K562 (cell line): ENCODE results near the gene UBTD1. TPM values are rescaled to one million over a fixed set of nuclear protein-coding genes. Genes with fewer than 3 reads are reported as not detected.

Experiments used
- ATAC-seq: fragments of 200-7000 bp; cut with Tn5 transposase; 3 replicates; pipeline ENCODE4 v1.9.1; 2020; ENCODE audit warnings: moderate library complexity
- BruUV-seq: library from RNA; stranded (reverse); fragments of 400-500 nt; replicated peaks from 2 replicates; lab custom pipeline; 2021; lab: Mats Ljungman, UMichigan
- CTCF ChIA-PET: fragments of 300-600 bp; formaldehyde crosslinking; extraction: SDS; loops from one replicate; lab custom pipeline; 2021; ENCODE audit warnings: low intra/inter-chr PET ratio; lab: Yijun Ruan, JAX
- POLR2A ChIA-PET: fragments of 300-600, 350-650 bp; sonication (Branson Sonifier 250); formaldehyde crosslinking; extraction: SDS; loops from one replicate; lab custom pipeline; 2021; ENCODE audit warnings: antibody characterized with exemption, inconsistent platforms; lab: Yijun Ruan, JAX
- DNase-seq, 4 experiments: peaks; one replicate each; pipeline versions ENCODE4 v3.0.0 to v3.0.0-alpha.2; 2011 to 2018; ENCODE audit warnings: low spot score in 3 of 4, mixed read lengths in 3 of 4; ENCODE audit errors: extremely low read depth in 1 of 4
- FAIRE-seq: peaks from 2 replicates; lab custom pipeline; 2011; peaks lifted over from hg19 to GRCh38; lab: Jason Lieb, UNC
- H2AFZ ChIP-seq: 2 replicates; pipeline ENCODE4 v1.6.0; 2011; ENCODE audit warnings: low read depth, low read length, control low read depth, inconsistent platforms
- H3K27ac ChIP-seq: fragments of 200-600 bp; 3 replicates; pipeline ENCODE4 v1.8.0; 2011; ENCODE audit warnings: low read depth, mild to moderate bottlenecking, control low read depth, inconsistent platforms, low read length, moderate library complexity, mixed read lengths; ENCODE audit errors: extremely low read depth
- H3K27me3 ChIP-seq, 2 experiments: fragments of 300-600 bp in 1 of 2; 2 replicates in 1 of 2; 3 replicates in 1 of 2; pipeline versions ENCODE4 v1.6.0 to v1.8.0; 2011; ENCODE audit warnings: inconsistent platforms in 2 of 2, low read length in 2 of 2, mild to moderate bottlenecking in 1 of 2, mixed read lengths in 1 of 2, moderate library complexity in 1 of 2; ENCODE audit not compliant: control insufficient read depth in 2 of 2, insufficient read depth in 2 of 2
- H3K36me3 ChIP-seq: fragments of 300-600 bp; 3 replicates; pipeline ENCODE4 v1.8.0; 2011; ENCODE audit warnings: mild to moderate bottlenecking, low read length, inconsistent platforms; ENCODE audit not compliant: control insufficient read depth, insufficient read depth
- H3K4me1 ChIP-seq, 2 experiments: fragments of 200-600 bp in 1 of 2; replicated peaks in 1 of 2; 2 replicates in 1 of 2; 3 replicates in 1 of 2; pipeline versions ENCODE4 v1.5.1 to v1.8.0; 2011; ENCODE audit warnings: inconsistent platforms in 2 of 2, low read length in 2 of 2, mild to moderate bottlenecking in 1 of 2, mixed read lengths in 1 of 2, moderate library complexity in 1 of 2; ENCODE audit not compliant: control insufficient read depth in 2 of 2, insufficient read depth in 2 of 2
- H3K4me2 ChIP-seq: 2 replicates; pipeline ENCODE4 v1.6.1; 2011; ENCODE audit warnings: low read length, control low read depth, inconsistent platforms, mixed read lengths; ENCODE audit not compliant: insufficient read depth
- H3K4me3 ChIP-seq: fragments of 200-600 bp; sonication (generic), shearing (Covaris generic); 2 replicates; pipeline ENCODE4 v1.5.1; 2016; ENCODE audit warnings: control low read depth, inconsistent platforms
- H3K79me2 ChIP-seq: fragments of 200-600 bp; 3 replicates; pipeline ENCODE4 v1.8.0; 2011; ENCODE audit warnings: low read length, inconsistent platforms; ENCODE audit not compliant: control insufficient read depth, insufficient read depth
- H3K9ac ChIP-seq, 2 experiments: 2 replicates each; pipeline versions ENCODE4 v1.6.0 to v1.6.1; 2011; ENCODE audit warnings: low read depth in 2 of 2, low read length in 2 of 2, control low read depth in 1 of 2, inconsistent platforms in 1 of 2, mild to moderate bottlenecking in 1 of 2, mixed read lengths in 1 of 2; ENCODE audit not compliant: insufficient read depth in 1 of 2
- H3K9me1 ChIP-seq: one replicate; pipeline ENCODE4 v1.6.0; 2011; ENCODE audit warnings: inconsistent platforms, mild to moderate bottlenecking, low read length, moderate library complexity; ENCODE audit not compliant: control insufficient read depth, insufficient read depth
- H3K9me3 ChIP-seq: replicated peaks from 2 replicates; pipeline ENCODE4 v1.5.1; 2011; ENCODE audit warnings: low read depth, low read length, inconsistent platforms; ENCODE audit not compliant: control insufficient read depth, insufficient read depth
- H4K20me1 ChIP-seq: replicated peaks from 2 replicates; pipeline ENCODE4 v1.6.1; 2011; ENCODE audit warnings: low read length, inconsistent platforms, mixed read lengths; ENCODE audit not compliant: control insufficient read depth, insufficient read depth
- CBX8 ChIP-seq: fragments of 200-600 bp; sonication (generic); IDR thresholded peaks from 2 replicates; pipeline ENCODE4 v1.6.1; 2012; ENCODE audit warnings: borderline replicate concordance, mixed run types, low read depth, mild to moderate bottlenecking, moderate library complexity, mixed read lengths, low read length, control low read depth, inconsistent platforms; ENCODE audit not compliant: poor library complexity, severe bottlenecking; ENCODE audit errors: extremely low read depth
- DNMT1 ChIP-seq: fragments of 450-650 bp; IDR thresholded peaks from 2 replicates; pipeline ENCODE4 v1.6.1; 2016; ENCODE audit warnings: antibody characterized with exemption, mild to moderate bottlenecking
- GTF2E2 ChIP-seq: fragments of 200-800 bp; sonication (Bioruptor generic); IDR thresholded peaks from 2 replicates; pipeline ENCODE4 v1.6.1; 2016; ENCODE audit warnings: missing genetic modification characterization, missing compliant biosample characterization
- HNRNPLL ChIP-seq: fragments of 200-400 bp; formaldehyde crosslinking; IDR thresholded peaks from 2 replicates; pipeline ENCODE4 v1.6.1; 2017; ENCODE audit warnings: low read length, low read depth, mild to moderate bottlenecking; ENCODE audit not compliant: poor library complexity, severe bottlenecking
- PTRF ChIP-seq: fragments of 450-650 bp; IDR thresholded peaks from 2 replicates; pipeline ENCODE4 v1.6.1; 2016; ENCODE audit warnings: mild to moderate bottlenecking, missing genetic modification characterization, missing compliant biosample characterization
- SPI1 ChIP-seq: IDR thresholded peaks from 2 replicates; pipeline ENCODE4 v1.6.1; 2011; ENCODE audit warnings: low read depth, low read length, control low read depth, borderline replicate concordance
- TAF9B ChIP-seq: fragments of 450-650 bp; IDR thresholded peaks from 2 replicates; pipeline ENCODE4 v1.6.1; 2018; ENCODE audit warnings: mild to moderate bottlenecking; ENCODE audit not compliant: partially characterized antibody
- TGIF2 ChIP-seq: sonication (generic); formaldehyde crosslinking; IDR thresholded peaks from 2 replicates; pipeline ENCODE4 v1.8.1; 2022; ENCODE audit warnings: mild to moderate bottlenecking, missing genetic modification reagents, moderate library complexity
- ZBTB8A ChIP-seq: fragments of 450-650 bp; IDR thresholded peaks from 2 replicates; pipeline ENCODE4 v1.6.1; 2018; ENCODE audit warnings: mild to moderate bottlenecking, moderate library complexity; ENCODE audit not compliant: partially characterized antibody
- ZBTB9 ChIP-seq: fragments of 450-650 bp; formaldehyde crosslinking; IDR thresholded peaks from 2 replicates; pipeline ENCODE4 v1.4.0; 2020; ENCODE audit warnings: mild to moderate bottlenecking, moderate library complexity
- ZNF143 ChIP-seq: sonication (generic); formaldehyde crosslinking; IDR thresholded peaks from 2 replicates; pipeline ENCODE4 v1.9.0; 2022; ENCODE audit warnings: mild to moderate bottlenecking, missing genetic modification reagents
- ZNF197 ChIP-seq: fragments of 200-800 bp; sonication (Bioruptor generic); IDR thresholded peaks from 2 replicates; pipeline ENCODE4 v1.6.1; 2016; ENCODE audit warnings: low read depth, missing genetic modification characterization, missing compliant biosample characterization
- ZNF445 ChIP-seq: fragments of 250-450 bp; sonication (Bioruptor Pico); IDR thresholded peaks from 2 replicates; pipeline ENCODE4 v1.4.0; 2020; ENCODE audit warnings: low read depth, mild to moderate bottlenecking, moderate library complexity
- WGBS: fragments of 100-300 bp; shearing (Covaris generic); methylation state at CpG from one replicate; pipeline ENCODE4 v1.1.6; 2016; ENCODE audit warnings: low coverage, mixed read lengths; ENCODE audit not compliant: insufficient coverage; ENCODE audit errors: missing lambda C conversion rate; 5-methylcytosine and 5-hydroxymethylcytosine counted together
- in situ Hi-C: fragments of 300-500 bp; cut with MboI; formaldehyde crosslinking; loops from 4 replicates; pipeline ENCODE4 v1.15.0; 2018; ENCODE audit warnings: inconsistent platforms, mixed read lengths
- intact Hi-C: fragments of 100-400 bp; cut with micrococcal nuclease; formaldehyde crosslinking; loops from 2 replicates; pipeline ENCODE4 v1.14.2; 2022
- polyA plus RNA-seq, 8 experiments: library from polyadenylated mRNA; depleted of rRNA in 4 of 8; stranded (reverse) in 5 of 8; unstranded in 3 of 8; fragments of >200 nt; fragmentation: Nextera tagmentation in 2 of 8; fragmentation: Illumina TruSeq in 1 of 8; extraction: Ambion mirVana in 2 of 8; extraction: Trizol in 1 of 8; gene quantifications; 2 replicates each; pipeline versions ENCODE4 v1.2.1 to v1.2.3, GENCODE V29; 2011 to 2014; ENCODE audit warnings: inconsistent platforms in 1 of 8, missing spikeins in 1 of 8
- total RNA-seq, 7 experiments: library from RNA; depleted of rRNA in 6 of 7; stranded (reverse); fragments of >200 nt in 6 of 7; fragmentation: Illumina TruSeq in 2 of 7; extraction: Trizol in 2 of 7; gene quantifications; 2 replicates each; pipeline versions ENCODE4 v1.2.1 to v1.2.3, GENCODE V29; 2011 to 2021; ENCODE audit warnings: low replicate concordance in 1 of 7
- TF ChIP-seq, protein P1 (sequence below): fragments of 450-650 bp; formaldehyde crosslinking; IDR thresholded peaks from 2 replicates; pipeline ENCODE4 v1.4.0; 2022; ENCODE audit warnings: mild to moderate bottlenecking, moderate library complexity
- TF ChIP-seq, protein P2 (sequence below): sonication (generic); formaldehyde crosslinking; IDR thresholded peaks from 2 replicates; pipeline ENCODE4 v1.9.0; 2022; ENCODE audit warnings: mild to moderate bottlenecking, missing genetic modification reagents
- TF ChIP-seq, protein P3 (sequence below), 3 experiments: fragments of 200-800 bp in 1 of 3; fragments of 250-450 bp in 1 of 3; fragments of 450-650 bp in 1 of 3; sonication (Bioruptor Pico) in 1 of 3; sonication (Bioruptor generic) in 1 of 3; formaldehyde crosslinking in 1 of 3; IDR thresholded peaks; 2 replicates each; pipeline versions ENCODE4 v1.6.1 to v1.8.0; 2016 to 2022; ENCODE audit warnings: mild to moderate bottlenecking in 2 of 3, missing genetic modification characterization in 2 of 3, missing compliant biosample characterization in 1 of 3, moderate library complexity in 1 of 3

The UBTD1 gene
- total and polyA plus RNA-seq, 9 of the 15 experiments (the other 6 are each of a cell fraction or from before 2014, with no cell fraction given), result 0.08 to 1.6 (median 0.81) TPM; not detected in 1

DNA sequence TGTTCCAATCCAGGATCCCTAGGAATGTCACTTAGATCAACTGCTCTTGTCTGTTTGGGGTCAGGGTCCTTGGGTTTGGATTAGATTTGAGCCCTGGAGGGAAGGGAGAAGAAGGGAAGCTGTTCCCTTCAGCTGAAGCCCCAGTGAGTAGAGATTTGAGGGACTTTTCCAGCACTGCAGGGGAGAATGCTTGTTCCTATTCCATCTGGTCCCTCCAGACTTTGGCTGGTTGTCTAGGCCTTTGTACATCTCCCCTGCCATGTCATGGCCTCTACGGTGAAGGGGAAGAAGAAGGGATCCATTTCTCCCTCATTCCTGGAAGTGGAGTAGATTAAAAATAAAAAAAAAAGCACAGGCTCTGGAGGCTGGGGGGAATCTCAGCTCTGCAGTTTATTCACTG, 101.9 kb downstream of the UBTD1 start:
- H3K27ac ChIP-seq, result no peak overlapping the region
- no peaks in the 10 kb centered on the region for H3K27me3 ChIP-seq
- in situ Hi-C loops, result no loop called here
- ChIA-PET CTCF (no interaction called here), POLR2A (interaction anchor here (0.6 to 0.7 kb wide), 2 partner anchors 29 kb away, joined by 3 read pairs; no protein-coding TSS in a partner anchor)
- no peak overlapping the region for H3K4me3 ChIP-seq
- H3K9me3 ChIP-seq, result no peaks in the 10 kb centered on the region
- no peaks in the 10 kb centered on the region for H3K36me3 ChIP-seq
- H3K4me2 ChIP-seq, result no peak overlapping the region
- H2AFZ ChIP-seq, result no peak overlapping the region
- 0% methylated on average over 1 of the region's 1 CpG for WGBS
- no peak for ATAC-seq
- H3K9ac ChIP-seq, result no peak overlapping the region
- H3K79me2 ChIP-seq, result no peaks in the 10 kb centered on the region
- FAIRE-seq, result no peak
- H4K20me1 ChIP-seq, result no peaks in the 10 kb centered on the region
- H3K4me1 ChIP-seq, result peaks cover 21 to 23% of the 10 kb centered on the region in 2 experiments
- intact Hi-C loops, result no loop called here
- H3K9me1 ChIP-seq, result no peaks in the 10 kb centered on the region
- DNase-seq, result no peak
- BruUV-seq, result no TSS peak
- TF ChIP-seq ZNF445 (no peak), CBX8 (no peak), ZNF143 (no peak), TAF9B (no peak), ZBTB8A (no peak), TGIF2 (no peak), ZNF197 (no peak), DNMT1 (no peak), ZBTB9 (CRISPR knock-in tag) (no peak), SPI1 (no peak), HNRNPLL (no peak), PTRF (tag) (no peak), GTF2E2 (tag) (no peak)
- TF ChIP-seq, protein P1, sequence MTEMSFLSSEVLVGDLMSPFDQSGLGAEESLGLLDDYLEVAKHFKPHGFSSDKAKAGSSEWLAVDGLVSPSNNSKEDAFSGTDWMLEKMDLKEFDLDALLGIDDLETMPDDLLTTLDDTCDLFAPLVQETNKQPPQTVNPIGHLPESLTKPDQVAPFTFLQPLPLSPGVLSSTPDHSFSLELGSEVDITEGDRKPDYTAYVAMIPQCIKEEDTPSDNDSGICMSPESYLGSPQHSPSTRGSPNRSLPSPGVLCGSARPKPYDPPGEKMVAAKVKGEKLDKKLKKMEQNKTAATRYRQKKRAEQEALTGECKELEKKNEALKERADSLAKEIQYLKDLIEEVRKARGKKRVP (CRISPR knock-in tag), result no peak
- TF ChIP-seq, protein P2, sequence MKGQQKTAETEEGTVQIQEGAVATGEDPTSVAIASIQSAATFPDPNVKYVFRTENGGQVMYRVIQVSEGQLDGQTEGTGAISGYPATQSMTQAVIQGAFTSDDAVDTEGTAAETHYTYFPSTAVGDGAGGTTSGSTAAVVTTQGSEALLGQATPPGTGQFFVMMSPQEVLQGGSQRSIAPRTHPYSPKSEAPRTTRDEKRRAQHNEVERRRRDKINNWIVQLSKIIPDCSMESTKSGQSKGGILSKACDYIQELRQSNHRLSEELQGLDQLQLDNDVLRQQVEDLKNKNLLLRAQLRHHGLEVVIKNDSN, result no peak
- TF ChIP-seq, protein P3, sequence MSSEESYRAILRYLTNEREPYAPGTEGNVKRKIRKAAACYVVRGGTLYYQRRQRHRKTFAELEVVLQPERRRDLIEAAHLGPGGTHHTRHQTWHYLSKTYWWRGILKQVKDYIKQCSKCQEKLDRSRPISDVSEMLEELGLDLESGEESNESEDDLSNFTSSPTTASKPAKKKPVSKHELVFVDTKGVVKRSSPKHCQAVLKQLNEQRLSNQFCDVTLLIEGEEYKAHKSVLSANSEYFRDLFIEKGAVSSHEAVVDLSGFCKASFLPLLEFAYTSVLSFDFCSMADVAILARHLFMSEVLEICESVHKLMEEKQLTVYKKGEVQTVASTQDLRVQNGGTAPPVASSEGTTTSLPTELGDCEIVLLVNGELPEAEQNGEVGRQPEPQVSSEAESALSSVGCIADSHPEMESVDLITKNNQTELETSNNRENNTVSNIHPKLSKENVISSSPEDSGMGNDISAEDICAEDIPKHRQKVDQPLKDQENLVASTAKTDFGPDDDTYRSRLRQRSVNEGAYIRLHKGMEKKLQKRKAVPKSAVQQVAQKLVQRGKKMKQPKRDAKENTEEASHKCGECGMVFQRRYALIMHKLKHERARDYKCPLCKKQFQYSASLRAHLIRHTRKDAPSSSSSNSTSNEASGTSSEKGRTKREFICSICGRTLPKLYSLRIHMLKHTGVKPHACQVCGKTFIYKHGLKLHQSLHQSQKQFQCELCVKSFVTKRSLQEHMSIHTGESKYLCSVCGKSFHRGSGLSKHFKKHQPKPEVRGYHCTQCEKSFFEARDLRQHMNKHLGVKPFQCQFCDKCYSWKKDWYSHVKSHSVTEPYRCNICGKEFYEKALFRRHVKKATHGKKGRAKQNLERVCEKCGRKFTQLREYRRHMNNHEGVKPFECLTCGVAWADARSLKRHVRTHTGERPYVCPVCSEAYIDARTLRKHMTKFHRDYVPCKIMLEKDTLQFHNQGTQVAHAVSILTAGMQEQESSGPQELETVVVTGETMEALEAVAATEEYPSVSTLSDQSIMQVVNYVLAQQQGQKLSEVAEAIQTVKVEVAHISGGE (CRISPR knock-in tag; IDR thresholded peaks at IDR 0.05), result no peak
